DMS53 treated with DMSO at 0.1 percent for 48 hours (cell line): Measurements from ENCODE around the gene NHSL1.

Experiments
- DNase-seq: peaks from one replicate; lab custom pipeline; 2025; ENCODE audit not compliant: unreplicated experiment; lab: John Stamatoyannopoulos, UW

The NHSL1 gene

DNA sequence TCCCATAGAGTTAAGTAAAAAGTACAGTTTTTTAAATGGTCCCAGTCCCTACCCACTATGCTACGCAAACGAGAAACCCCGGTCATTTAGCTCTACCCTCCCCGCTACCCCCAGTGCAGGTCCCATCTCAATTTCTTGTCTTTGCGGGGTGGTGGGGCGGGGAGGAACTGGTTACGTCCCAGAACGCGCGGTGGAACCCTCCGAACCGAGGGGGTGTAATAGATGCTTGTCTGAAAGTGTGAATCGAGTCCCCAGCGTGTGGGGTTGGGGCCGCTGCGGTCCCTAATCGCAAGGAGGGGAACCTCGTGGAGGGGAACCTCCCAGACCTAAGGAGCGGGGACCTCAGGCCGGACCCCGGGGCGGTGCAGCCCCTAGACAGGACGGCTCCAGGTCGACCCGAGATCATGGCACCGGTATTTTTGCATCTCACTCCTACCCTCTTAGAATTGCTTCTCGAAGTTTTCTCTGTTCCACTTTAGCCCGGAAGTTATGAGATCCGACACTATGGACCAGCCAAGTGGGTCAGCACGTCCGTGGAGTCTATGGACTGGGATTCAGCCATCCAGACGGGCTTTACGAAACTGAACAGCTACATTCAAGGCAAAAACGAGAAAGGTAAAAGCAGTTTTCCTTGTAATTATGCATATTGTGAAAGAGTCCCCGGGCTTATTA, 94.5 kb downstream of the NHSL1 start:
- DNase-seq = no peak

DNA sequence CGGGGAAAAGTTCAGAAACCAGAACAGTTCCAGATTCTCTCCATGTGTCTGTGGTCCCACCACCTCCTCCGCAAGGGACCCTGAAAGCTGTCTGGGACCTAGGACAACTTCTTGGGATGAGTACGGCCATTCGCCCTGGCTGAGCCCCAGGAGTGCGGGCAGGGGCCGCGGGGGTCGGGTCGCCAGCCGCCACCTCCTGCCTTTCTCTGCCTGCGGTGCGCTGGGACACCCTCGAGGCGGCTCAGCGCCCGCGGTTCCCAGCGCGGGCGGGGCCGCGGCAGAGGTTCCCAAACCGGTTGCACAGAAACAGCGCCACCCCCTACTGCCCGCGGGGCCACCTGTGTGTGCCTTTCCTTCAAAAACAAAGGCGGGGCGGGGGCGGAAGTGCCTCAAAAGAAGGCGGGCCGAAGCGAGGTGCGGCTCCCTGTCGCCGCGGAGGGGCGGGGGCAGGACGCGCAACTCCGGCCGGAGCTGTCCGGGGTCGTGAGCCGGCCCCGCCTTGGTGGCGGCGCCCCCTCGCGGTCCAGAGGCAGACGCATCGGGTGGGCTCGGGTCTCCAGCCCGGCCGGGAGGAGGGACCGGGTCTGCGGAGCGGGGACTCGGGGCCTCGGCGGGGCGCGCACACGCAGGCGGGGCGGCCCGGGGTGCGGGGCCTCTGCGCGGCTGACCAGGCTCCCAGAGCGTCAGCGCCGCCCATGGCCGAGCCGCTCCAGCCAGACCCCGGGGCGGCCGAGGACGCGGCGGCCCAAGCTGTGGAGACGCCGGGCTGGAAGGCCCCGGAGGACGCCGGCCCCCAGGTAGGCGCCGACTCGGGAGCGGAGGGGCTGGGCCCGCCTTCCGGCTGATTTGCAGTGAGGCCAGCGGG, 95.3 kb downstream of the NHSL1 start, which contains the start of gene HEBP2:
Gene HEBP2, plus strand, starts transcription at position 423 of the 865 bp plus-strand sequence. Its CDS starts 273 bp downstream, at position 696.
- DNase-seq = peak; percentile 72

DNA sequence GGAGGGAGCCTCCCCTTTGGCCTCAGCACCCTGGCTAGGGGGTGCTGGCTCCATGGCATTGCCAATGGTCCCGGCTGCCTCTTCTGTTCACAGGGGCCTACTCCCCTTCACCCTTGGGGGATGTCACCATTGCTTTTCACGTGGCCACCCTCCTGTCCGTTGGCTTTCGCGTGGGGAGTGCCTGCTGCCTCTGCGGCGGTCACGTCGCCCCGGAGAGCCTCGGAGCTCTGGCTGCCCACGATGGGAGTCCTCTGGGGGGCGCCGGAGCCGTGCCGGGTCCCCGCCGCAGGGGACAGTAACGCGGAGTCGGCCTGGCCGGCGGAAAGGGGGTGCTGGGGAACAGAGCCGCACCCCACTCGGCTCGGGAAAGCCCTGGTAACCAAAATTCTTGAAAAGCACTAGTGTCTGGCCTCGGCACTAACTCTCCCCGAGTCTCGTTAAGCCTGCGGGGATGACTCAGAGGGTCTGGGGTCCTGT, 95.9 kb downstream of the NHSL1 start:
- no peak for DNase-seq

DNA sequence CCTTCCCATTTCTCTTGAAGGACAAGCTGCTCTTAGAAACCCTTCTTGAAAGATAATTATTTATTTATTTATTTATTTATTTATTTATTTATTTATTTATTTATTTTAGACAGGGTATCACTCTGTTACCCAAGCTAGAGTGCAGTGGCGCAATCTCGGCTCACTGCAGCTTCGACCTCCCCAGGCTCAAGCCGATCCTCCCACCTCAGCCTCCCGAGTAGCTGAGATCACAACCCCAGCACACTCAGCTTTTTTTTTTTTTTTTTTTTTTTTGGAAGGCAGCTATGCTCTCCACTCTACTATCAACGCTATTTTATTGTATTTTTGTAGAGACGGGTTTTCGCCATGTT, 96.5 kb downstream of the NHSL1 start:
- no peak for DNase-seq

DNA sequence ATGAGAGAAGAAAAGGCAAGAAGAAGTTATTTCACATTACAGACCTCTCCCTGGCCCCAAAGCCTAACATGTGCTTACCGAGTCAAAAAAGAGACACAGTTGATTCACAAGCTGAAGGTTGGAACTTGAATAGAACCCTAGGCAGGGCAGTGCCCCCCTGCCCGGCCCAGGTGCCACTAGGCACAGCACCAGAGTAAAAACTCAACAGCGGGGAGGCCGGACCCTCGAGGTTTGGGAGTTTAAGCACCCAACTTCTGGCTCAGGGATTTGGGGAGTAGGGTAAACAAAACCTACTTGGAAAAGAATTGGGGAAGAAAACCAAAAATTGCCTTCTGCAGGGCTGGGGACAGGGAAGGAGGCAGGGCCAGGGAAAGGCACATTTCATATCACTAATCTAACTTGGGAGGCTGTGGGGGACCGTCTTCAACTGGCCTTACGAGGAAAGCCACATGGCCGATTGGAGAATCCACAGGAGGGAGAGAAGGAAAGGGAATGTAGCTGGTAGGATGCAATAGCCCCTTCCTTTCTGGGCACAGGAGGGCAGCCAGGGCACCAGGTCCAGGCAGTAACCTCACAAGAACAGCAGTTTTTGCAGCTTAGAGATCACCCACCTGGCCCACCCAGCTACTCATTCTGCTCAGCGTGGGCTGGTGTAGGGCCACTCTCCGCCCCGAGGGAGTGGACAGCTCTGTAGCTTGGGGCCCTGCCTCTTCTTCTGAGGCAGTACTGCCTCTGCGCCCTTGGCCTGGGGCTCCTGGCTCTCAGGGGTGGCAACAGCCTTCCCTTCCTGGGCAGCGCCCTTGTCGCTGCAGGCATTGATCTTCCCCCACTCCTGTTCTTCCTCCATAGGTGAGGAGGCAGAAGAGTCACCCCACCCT, 97.1 kb downstream of the NHSL1 start:
- no peak for DNase-seq

DNA sequence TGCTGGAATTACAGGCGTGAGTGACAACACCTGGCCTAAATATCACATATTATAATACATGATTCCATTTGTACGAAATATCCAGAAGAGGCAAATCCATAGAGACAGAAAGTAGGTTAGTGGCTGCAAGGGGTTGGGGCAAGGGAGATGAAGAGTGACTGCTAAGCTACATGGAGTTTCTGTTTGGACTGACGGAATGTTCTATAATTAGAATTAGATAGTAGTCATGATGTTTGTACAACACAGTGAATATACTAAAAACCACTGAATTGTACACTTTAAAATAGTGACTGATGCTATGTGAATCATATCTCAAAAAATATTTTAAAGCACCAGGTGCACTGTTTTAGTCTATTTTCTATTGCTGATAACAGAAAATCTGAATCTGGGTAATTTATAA, 99.0 kb downstream of the NHSL1 start:
- DNase-seq = no peak

DNA sequence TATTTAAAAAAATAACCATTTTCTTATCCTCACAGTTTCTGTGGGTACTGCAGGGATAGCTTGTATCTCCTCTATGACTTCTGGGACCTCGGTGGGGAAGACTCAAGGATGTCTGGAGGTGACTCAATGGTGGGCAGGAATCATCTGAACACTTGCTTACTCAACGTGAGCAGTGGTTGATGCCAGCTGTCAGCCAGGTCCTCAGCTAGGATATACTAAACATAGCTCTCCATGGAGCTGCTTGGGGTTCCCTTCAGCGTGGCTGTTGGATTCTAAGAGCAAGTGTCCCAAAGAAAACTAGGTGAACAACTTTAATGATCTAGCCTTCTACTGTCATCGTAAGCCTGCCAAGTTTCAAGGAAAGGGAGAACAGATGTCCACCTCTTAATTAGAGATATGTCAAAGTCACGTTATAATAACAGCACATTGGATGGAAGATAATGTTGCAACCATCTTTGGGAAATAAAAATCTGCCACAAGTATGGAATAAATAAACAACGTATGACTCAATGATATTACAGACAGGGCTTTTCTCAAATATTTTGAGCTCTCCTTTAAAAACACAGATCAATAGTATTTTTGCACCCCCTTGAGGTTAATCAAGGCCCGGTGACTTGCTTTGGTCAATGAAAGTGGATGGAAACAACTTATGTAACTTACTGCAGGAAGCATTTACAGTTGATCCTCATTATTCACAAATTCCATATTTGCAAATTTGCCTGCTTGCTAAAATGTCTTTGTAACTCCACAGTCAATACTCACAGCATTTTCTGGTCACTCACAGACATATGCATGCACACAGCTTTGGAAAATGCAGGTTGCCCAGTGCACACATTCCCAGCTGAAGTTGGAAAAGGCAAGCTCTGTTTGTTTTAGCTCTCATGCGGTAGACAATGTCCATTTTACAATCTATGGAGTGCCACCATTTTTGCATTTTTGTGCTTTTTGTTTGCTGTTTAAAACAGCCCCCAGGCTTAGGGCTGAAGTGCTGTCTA, 101.9 kb downstream of the NHSL1 start:
- DNase-seq = no peak

DNA sequence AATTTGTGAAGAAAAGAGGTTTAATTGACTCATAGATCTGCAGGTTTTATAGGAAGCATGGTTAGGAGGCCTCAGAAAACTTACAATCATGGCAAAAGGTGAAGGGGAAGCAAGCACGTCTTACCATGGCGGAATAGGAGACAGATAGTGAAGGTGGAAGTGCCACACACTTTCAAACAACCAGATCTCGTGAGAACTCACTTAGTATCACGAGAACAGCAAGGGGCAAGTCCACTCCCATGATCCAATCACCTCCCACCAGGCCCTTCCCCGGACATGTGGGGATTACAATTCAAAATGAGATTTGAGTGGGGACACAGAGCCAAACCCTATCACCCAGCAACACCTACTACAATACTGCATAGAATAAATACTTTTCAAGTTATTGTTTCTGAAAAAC, 102.6 kb downstream of the NHSL1 start:
- no peak for DNase-seq

DNA sequence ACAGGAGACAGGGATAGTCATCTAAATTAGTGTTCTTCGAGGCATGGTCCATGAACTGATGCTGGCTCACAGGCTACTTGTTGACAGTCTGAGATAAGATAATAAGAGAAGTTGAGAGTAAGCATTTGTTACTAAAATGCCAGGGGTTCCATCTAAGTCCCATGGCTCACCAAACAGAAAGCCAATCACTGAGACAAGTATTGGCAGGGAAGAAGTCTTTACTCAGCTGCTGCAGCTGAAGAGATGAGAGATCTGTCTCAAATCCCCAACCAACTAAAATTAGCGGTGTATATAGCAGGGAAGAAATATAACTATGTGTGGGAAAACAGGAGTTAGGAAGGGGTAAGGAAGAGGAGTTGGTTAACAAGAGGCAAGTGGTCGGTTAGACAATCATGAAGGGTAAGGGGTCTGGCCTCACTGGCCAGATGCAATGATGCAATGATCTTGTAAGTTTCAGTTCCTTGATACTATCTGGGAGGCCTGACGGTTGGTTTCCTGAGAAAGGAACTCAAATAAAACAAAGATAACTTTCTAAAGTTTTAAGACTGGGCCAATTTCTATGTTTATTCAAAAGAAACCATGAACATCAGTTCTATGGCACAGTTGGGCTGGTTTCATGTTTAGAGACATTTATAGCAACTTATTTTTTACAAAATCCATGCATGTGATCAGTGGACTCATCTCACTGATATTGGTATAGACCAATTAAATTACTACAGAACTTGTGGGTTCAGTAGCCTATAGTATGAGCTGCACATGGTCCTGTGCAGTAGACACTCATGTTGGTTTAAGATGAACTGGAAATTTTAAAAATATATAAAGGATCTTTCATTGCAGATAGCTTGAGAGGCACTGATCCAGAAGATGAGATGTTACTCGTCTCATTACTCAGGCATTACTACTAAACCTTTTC, 105.2 kb downstream of the NHSL1 start:
- no peak for DNase-seq

DNA sequence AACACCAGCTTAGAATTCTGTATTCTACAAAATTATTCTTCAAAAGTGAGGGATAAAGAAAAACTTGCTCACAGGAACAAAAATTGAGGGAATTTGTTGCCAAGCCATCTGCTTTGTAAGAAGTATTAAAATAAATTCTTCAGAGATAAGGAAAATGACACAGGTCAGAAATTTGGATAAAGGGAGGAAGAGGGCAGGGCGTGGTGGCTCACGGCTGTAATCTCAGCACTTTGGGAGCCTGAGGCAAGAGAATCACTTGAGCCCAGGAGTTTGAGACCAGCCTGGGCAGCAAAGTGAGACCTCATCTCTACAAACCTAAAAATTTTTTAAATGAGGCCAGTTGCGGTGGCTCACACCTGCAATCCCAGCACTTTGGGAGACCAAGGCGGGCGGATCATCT, 109.7 kb downstream of the NHSL1 start:
- DNase-seq = no peak

DNA sequence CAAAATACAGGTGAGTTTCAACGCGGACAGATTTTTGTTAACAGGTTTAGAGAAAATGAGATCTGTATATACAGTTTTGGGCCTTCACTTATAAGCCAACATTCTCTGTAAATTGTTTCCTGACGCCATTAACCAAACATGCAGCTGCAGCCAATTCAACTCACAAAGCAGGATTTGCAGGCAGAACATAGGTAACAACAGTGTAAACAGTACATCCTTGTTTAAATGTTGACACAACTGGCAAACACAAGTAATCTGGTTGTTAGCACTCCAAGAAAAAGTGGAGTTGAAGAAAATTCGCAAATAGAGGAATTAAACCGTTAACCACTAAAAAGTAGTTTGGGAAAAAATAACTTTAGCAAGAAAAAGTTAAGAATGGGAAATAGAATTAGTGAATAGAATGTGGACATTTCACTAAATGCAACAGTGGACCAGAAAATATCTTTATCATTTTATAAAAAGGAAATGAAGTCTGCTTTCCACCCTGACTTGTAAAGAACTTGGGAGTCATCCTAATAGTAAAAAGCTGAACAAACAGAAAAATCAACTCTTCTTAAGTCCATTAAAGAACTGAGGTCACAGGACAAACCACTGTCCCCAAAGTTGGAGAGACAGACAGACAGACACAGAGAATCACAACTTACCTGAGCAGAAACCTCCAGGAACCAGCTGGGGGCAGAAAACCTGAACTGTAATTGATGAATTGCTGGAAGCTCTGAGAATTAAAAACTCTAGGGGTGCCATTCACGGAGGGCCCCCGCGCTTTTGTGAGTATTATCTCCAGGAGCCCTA, 111.5 kb downstream of the NHSL1 start:
- peak; percentile 80 for DNase-seq

DNA sequence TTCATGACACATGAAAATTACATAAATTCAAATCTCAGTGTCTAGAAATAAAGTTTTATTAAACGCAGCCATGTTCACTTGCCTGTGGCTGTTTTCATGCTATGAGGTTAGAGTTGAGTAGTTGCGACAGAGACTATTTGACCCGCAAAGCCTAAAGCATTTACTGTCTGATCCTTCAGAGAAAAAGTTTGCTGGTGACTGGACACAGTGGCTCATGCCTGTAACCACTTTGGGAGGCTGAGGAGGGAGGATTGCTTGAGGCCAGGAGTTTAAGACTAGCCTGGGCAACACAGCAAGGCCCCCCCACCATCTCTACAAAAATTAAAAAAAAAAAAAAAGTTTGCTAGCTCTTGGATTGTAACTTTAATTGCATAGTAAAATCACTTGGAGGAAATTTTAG, 112.4 kb downstream of the NHSL1 start:
- no peak for DNase-seq

DNA sequence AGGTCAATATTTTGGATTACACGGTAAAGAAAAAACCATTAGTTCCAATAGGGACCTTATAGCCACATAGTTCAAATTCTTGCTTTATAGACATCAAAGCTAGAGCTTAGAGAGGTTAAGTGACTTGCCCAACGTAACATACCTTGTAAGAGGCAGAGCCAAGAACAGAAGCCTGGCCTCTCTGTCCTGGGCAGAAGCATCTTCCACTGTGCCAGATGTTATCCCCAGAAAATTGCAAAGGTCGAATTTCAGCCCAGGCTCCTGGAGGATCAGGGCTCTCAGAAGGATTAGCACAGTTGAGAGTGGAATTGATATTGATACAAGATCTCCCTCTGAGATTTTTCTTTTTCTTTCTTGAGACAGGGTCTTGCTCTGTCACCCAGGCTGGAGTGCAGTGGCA, 115.5 kb downstream of the NHSL1 start:
- no peak for DNase-seq

DNA sequence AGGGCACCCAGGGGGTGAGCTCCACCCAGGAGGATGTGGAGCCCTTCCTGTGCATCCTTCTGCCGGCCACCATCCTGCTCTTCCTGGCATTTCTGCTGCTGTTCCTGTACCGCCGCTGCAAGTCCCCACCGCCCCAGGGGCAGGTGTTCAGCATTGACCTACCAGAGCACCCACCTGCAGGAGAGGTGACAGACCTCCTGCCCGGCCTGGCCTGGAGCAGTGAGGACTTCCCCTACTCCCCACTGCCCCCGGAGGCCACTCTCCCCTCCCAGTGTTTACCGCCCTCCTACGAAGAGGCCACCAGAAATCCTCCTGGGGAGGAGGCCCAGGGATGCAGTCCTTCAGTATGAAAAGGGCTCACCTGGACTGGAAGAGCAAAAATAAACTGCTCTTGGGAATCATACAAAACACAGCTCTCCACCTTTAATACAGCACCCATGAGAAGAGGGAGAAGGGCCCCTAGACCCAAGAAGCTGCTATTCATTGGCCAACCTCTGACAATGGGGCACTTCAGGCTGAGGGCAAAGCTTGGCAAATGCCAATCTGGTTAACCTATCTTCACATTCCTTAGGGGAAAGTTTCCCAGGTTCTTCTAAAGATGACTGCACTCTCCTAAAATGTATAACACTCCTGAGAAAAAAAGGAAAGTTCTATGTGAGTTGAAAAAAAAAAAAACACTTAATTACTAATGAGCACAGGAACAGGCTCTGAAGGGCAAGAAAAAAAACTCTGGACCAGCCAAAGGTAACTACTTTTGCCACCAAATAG, 116.6 kb downstream of the NHSL1 start:
- DNase-seq = no peak

DNA sequence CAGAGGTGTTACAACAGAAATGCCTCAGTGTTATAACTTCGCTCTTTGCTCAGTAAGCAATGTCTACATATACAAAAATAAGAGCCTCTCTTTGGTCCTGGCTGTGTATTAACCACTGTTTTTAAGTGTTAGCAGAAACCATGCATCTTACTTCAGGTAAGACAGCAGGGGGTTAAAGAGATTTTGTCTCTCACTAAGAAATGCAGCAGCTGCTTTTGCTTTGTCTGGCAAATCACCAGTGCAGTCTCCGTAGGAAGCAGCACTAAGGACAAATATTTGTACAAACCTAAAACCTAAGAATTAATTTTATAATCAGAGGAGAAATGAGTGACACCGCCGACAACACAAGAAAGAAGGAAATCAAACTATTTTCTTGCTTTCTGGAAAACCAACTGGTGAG, 120.8 kb downstream of the NHSL1 start:
- no peak for DNase-seq

DNA sequence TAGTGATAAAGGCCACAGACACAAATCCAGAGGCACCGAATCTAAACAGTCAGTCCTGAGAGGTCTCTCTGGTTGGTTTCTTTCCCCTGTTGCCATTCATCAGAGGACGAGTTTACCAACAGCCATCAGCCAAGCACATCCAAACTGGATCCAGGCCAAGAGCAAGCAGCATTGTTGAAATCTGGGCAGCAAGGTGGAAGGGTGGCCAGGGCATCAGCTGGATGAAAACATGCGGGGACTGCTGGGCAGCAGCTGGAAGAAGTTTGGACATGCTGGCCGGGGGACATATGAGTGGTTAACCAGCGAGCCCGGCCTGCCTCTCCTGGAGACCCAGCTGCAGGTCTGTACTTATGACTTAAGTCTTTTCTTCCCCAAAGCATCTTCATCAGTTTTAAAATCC, 121.5 kb downstream of the NHSL1 start, which contains the start of gene SMIM28:
Gene SMIM28, plus strand, starts transcription at position 62 of the 400 bp plus-strand sequence. Its CDS starts 168 bp downstream, at position 230.
- DNase-seq = no peak

DNA sequence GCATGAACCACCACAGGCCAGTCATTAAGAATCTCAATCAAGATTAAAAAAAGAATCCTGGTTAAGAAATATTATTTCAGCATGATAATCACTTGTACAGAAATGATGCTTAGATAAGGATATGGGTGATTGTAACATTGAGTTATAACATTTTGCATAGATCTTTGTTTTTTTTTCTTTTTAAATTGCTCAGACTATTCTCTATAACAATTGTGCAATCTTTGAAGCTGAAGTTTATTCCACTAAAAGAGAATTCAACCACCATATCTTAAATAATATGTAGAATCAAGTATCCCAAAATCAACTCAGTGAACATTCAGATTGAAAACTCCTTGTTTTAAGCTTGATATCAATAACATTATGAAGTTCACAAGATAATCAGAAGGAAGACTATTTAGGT, 122.3 kb downstream of the NHSL1 start:
- DNase-seq = no peak
